GM23248 (cell line): ENCODE results near the gene NTNG1.

Experiments used
- EZH2 ChIP-seq: fragments of 200-600 bp; sonication (generic); IDR thresholded peaks from 2 replicates; pipeline ENCODE4 v1.6.1; 2018; ENCODE audit warnings: antibody characterized with exemption, mild to moderate bottlenecking; ENCODE audit not compliant: insufficient read depth, poor library complexity, severe bottlenecking
- EZH2phosphoT487 ChIP-seq: fragments of 200-600 bp; sonication (generic); IDR thresholded peaks from 2 replicates; pipeline ENCODE4 v1.6.1; 2018; ENCODE audit warnings: antibody characterized with exemption, moderate library complexity, mild to moderate bottlenecking, low read depth; ENCODE audit not compliant: insufficient read depth

DNA sequence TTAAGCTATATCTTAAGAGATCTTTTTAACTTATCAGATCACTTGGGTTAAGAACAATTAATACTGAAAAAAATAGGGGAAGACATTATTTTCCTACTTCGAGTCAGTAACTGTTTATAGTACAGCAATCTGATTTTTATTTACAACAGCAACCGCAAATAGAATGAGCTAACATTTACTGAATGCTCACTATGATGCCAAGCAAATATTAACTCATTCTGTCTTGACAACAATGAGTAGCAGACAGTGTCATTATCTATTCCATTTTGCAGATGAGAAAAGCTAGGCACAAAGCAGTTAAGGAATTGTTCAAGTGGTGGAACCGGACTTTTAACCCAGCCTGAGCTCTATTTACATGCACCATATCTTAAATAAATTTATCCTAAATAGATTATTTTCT is 273.7 kb downstream of the NTNG1 start:
- TF ChIP-seq EZH2phosphoT487 (no peak), EZH2 (no peak)
